ENCODE data around the gene FAM222A. TPM values are rescaled to one million over a fixed set of nuclear protein-coding genes. Genes with fewer than 3 reads are reported as not detected.

Gene FAM222A
- total RNA-seq, 1 experiment from 2014 or later: 5.5 TPM

DNA sequence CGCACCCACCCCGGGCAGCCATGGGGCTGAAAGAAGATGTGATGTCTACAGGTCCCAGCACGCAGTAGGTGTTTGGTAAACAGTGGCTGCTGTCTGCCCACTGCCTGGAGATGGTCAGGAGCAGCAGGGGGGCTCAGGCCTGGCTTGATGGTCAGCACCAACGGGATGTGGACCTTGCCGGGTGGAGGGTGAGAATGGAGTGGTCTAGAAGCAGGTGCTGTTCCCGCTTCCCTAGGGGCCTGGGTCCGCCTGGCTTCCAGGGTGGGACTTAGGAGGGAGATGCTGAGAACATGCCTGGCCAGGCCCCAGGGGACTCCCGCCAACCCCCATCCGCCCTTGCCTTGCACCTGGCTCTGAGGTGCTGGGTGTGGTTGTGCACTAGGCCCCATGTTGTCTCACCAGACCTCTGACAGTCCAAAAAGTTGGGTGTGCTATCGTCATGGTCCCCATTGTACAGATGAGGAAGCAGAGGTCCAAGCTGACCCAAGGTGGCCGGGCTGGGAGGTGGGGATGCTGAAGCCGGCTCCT, 12.9 kb downstream of the FAM222A start:
- Histone ChIP-seq H3K4me1 (ENCODE audit: insufficient read depth, low read length, poor library complexity, severe bottlenecking) (no peaks in the 10 kb centered on the region), H3K27ac (ENCODE audit: low read depth, low read length, poor library complexity, severe bottlenecking) (no peak overlapping the region), H3K27me3 (replicated peaks; ENCODE audit: insufficient read depth, low read depth, low read length, poor library complexity) (no peaks in the 10 kb centered on the region), H3K36me3 (ENCODE audit: insufficient read depth, low read length, poor library complexity, severe bottlenecking) (no peaks in the 10 kb centered on the region), H3K4me3 (ENCODE audit: low read depth, low read length, poor library complexity, severe bottlenecking) (no peak overlapping the region), H3K9me3 (ENCODE audit: low read depth, low read length, poor library complexity, severe bottlenecking) (no peaks in the 10 kb centered on the region)
- POLR2A ChIA-PET (ENCODE audit: low non-redundant PET): no interaction called here
- intact Hi-C loops (cut with micrococcal nuclease; ENCODE audit: unreplicated experiment): no loop called here
- no peak for DNase-seq (ENCODE audit: low spot score)
- CTCF ChIA-PET: no interaction called here
- BruUV-seq (replicated peaks): no TSS peak
- TF ChIP-seq EZH2 (IDR thresholded peaks at IDR 0.05; ENCODE audit: borderline replicate concordance, low read depth, low read length, poor library complexity, severe bottlenecking): no peak
- TF ChIP-seq, protein P1, sequence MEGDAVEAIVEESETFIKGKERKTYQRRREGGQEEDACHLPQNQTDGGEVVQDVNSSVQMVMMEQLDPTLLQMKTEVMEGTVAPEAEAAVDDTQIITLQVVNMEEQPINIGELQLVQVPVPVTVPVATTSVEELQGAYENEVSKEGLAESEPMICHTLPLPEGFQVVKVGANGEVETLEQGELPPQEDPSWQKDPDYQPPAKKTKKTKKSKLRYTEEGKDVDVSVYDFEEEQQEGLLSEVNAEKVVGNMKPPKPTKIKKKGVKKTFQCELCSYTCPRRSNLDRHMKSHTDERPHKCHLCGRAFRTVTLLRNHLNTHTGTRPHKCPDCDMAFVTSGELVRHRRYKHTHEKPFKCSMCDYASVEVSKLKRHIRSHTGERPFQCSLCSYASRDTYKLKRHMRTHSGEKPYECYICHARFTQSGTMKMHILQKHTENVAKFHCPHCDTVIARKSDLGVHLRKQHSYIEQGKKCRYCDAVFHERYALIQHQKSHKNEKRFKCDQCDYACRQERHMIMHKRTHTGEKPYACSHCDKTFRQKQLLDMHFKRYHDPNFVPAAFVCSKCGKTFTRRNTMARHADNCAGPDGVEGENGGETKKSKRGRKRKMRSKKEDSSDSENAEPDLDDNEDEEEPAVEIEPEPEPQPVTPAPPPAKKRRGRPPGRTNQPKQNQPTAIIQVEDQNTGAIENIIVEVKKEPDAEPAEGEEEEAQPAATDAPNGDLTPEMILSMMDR (conservative IDR thresholded peaks at IDR 0.05; ENCODE audit: low read depth, low read length): no peak

DNA sequence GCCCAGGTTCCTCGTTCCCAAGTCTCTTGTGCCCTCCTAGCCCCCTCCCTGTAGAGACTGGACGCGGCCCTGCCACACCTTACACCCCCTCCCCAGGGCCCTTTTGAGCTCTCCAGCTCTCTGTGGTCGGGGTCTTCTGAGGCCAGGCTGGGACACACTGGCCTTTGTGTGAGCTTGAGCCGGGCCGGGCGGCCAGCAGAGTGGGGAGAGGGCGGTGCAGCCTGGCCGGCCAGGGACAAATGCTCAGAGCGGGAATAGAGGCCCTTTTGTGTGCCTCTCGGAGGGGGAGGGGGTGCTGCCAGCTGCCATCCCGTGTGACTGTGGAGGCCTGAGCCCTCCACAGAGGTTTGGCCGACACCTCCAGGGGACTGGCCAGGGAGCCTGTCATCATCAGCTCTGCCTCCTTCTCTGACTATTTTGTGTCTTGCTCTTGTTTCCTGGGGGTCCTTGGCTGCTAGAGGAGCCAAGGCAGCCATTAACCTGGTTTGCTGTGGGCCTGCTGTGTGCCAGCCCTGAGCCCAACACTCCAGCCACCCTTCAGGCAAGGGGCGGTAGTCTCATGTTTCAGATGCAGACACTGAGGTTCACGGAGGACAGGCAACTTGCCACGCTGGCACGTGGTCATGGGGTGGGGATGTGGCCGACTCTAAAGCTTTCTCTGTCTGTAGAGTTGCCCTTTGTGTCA, 13.6 kb downstream of the FAM222A start:
- intact Hi-C loops (cut with micrococcal nuclease; ENCODE audit: unreplicated experiment): no loop called here
- Histone ChIP-seq H3K9me3 (ENCODE audit: low read depth, low read length, poor library complexity, severe bottlenecking) (no peaks in the 10 kb centered on the region), H3K27me3 (replicated peaks; ENCODE audit: insufficient read depth, low read depth, low read length, poor library complexity) (no peaks in the 10 kb centered on the region), H3K36me3 (ENCODE audit: insufficient read depth, low read length, poor library complexity, severe bottlenecking) (no peaks in the 10 kb centered on the region), H3K4me1 (ENCODE audit: insufficient read depth, low read length, poor library complexity, severe bottlenecking) (no peaks in the 10 kb centered on the region), H3K27ac (ENCODE audit: low read depth, low read length, poor library complexity, severe bottlenecking) (no peak overlapping the region), H3K4me3 (ENCODE audit: low read depth, low read length, poor library complexity, severe bottlenecking) (no peak overlapping the region)
- no peak for TF ChIP-seq EZH2 (IDR thresholded peaks at IDR 0.05; ENCODE audit: borderline replicate concordance, low read depth, low read length, poor library complexity, severe bottlenecking)
- TF ChIP-seq, protein P1 (conservative IDR thresholded peaks at IDR 0.05; ENCODE audit: low read depth, low read length): no peak
- ChIA-PET POLR2A (ENCODE audit: low non-redundant PET) (no interaction called here), CTCF (no interaction called here)
- no peak for DNase-seq (ENCODE audit: low spot score)
- BruUV-seq (replicated peaks): no TSS peak

DNA sequence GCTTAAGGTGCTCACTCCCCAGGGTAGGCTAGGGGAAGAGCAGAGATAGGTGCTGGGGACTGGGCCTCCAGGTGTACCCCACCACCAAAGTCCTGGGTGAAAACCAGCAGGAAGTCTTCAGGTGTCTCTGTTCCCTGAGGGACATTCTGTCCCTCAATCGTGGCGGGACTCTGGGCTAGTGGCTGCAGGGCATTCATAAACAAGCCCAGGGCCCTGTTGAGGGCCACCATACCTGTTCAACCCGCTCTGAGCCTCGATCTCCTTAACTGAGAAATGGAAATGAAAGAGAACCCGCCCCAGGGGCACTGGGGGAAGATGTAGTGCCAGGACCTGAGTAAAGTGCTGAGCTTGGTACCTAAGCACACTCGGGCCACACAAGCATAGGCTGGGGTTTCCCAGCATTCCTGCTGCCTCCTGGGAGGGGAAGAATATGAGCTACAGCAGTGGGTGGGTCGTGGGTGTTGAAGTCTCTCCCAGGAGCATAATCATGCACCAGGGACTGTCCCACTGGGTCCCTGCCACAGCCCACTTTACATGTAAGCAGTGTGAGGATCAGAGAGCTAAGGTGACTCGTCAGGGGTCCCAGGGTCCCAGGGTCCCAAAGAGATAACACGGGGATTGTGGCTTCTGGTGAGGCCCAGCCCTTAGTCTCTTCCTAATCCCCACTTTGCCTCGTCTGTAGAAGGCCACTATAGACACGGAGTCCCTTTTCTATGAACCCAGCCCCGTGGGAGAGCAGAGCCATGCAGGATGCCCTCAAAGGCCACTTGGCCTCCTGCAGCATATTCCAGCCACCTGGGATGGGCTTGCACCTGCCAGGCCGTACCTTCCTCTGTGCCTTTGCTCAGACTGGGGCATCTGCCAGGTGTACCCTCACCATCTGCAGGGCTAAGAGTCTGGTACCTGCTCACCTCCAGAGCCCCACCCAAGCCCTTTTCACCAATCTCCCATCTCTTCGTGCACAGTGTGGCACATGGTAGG, 14.4 kb downstream of the FAM222A start:
- ChIA-PET CTCF (no interaction called here), POLR2A (ENCODE audit: low non-redundant PET) (no interaction called here)
- intact Hi-C loops (cut with micrococcal nuclease; ENCODE audit: unreplicated experiment): no loop called here
- Histone ChIP-seq H3K4me1 (ENCODE audit: insufficient read depth, low read length, poor library complexity, severe bottlenecking) (no peaks in the 10 kb centered on the region), H3K4me3 (ENCODE audit: low read depth, low read length, poor library complexity, severe bottlenecking) (no peak overlapping the region), H3K36me3 (ENCODE audit: insufficient read depth, low read length, poor library complexity, severe bottlenecking) (no peaks in the 10 kb centered on the region), H3K27ac (ENCODE audit: low read depth, low read length, poor library complexity, severe bottlenecking) (no peak overlapping the region), H3K9me3 (ENCODE audit: low read depth, low read length, poor library complexity, severe bottlenecking) (no peaks in the 10 kb centered on the region), H3K27me3 (replicated peaks; ENCODE audit: insufficient read depth, low read depth, low read length, poor library complexity) (no peaks in the 10 kb centered on the region)
- TF ChIP-seq EZH2 (IDR thresholded peaks at IDR 0.05; ENCODE audit: borderline replicate concordance, low read depth, low read length, poor library complexity, severe bottlenecking): no peak
- TF ChIP-seq, protein P1 (conservative IDR thresholded peaks at IDR 0.05; ENCODE audit: low read depth, low read length): no peak
- DNase-seq (ENCODE audit: low spot score): no peak
- BruUV-seq (replicated peaks): no TSS peak
